ENCODE measurements around the gene CTU1. TPM values are rescaled to one million over a fixed set of nuclear protein-coding genes. Genes with fewer than 3 reads are reported as not detected.
A peak's percentile ranks its signal among the peaks of the same experiment; 100 is the strongest.

Gene CTU1
- total RNA-seq, 6 experiments from 2014 or later: 3.3 to 6.4 (median 3.9) TPM

DNA sequence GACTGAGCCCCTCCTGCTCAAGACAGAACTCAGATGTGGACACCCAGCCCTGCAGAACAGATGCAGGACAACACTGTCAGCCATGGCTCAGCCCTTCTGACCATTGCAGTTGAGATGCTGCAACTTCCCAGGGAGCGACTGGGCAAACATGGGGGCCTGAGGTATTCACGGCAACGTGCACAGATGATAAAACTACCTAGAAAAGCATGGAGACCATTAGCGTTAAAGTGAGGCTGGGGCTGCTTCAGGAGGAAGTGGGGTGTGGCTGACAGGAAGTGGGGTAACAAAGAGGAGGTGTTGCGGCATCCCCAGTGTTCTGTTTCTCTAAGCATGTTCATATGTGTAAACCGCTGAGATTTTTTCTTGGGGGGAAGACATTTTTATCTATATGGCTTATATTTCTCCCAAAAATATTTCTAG, 15.2 kb upstream of the CTU1 start:
- ATAC-seq: peak in 3 of 4 donors; percentile 15 to 26 (median 23)

DNA sequence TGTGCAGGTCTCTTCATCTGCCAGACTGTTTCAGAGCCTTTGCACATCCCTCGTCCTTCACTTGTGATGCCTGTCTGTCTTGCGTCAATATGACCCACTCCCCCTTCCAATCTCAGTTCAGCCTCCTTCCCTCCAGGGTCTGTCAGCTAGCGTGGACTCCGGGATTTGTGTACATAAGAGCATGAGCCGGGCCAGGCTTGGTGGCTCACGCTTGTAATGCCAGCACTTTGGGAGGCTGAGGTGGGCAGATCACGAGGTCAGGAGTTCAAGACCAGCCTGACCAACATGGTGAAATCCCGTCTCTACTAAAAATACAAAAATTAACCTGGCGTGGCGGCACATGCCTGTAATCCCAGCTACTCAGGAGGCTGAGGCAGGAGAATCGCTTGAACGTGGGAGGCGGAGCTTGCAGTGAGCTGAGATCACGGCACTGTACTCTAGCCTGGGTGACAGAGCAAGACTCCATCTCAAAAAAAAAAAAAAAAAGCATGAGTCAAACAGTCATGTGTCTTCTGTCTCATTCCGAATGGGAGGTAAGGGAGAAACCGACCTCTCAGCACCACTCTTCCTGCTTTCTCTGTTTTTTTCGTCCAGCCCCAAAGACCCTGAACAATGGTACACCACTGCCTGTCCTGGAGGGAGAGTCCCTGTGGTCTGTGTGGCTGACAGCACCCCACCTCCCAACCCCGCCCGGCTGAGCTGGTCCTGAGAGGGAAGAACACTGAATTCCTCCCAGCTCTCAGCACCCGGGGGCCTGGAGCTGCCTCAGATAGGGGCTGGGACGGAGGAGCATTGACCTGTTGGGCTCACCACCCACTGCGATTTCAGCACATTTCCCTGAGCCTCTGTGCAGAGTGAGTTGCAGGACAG, 14.1 kb upstream of the CTU1 start:
- 40% methylated on average over 20 of the region's 22 CpGs for WGBS (ENCODE audit: insufficient coverage, low coverage, low lambda C conversion rate, missing lambda C conversion rate)
- ATAC-seq: peak; percentile 12 to 30 (median 20)

More for the DNA sequence above, 15.2 kb upstream of the CTU1 start:
- Histone ChIP-seq H3K4me1 (no peaks in the 10 kb centered on the region), H3K27me3 (no peaks in the 10 kb centered on the region), H3K9me3 (no peaks in the 10 kb centered on the region), H3K36me3 (no peaks in the 10 kb centered on the region), H3K27ac (peak overlapping the region; percentile 47 to 81 (median 60)), H3K4me3 (no peak overlapping the region)
- peak in 1 of 3 donors; percentile 62 for DNase-seq
- WGBS (ENCODE audit: insufficient coverage, low coverage, low lambda C conversion rate, missing lambda C conversion rate): 27% methylated on average over 5 of the region's 6 CpGs
- TF ChIP-seq POLR2A (IDR thresholded peaks at IDR 0.05): no peak
- TF ChIP-seq, protein P1, sequence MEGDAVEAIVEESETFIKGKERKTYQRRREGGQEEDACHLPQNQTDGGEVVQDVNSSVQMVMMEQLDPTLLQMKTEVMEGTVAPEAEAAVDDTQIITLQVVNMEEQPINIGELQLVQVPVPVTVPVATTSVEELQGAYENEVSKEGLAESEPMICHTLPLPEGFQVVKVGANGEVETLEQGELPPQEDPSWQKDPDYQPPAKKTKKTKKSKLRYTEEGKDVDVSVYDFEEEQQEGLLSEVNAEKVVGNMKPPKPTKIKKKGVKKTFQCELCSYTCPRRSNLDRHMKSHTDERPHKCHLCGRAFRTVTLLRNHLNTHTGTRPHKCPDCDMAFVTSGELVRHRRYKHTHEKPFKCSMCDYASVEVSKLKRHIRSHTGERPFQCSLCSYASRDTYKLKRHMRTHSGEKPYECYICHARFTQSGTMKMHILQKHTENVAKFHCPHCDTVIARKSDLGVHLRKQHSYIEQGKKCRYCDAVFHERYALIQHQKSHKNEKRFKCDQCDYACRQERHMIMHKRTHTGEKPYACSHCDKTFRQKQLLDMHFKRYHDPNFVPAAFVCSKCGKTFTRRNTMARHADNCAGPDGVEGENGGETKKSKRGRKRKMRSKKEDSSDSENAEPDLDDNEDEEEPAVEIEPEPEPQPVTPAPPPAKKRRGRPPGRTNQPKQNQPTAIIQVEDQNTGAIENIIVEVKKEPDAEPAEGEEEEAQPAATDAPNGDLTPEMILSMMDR (IDR thresholded peaks at IDR 0.05): no peak
- intact Hi-C loops (cut with DNase I): no loop called here

DNA sequence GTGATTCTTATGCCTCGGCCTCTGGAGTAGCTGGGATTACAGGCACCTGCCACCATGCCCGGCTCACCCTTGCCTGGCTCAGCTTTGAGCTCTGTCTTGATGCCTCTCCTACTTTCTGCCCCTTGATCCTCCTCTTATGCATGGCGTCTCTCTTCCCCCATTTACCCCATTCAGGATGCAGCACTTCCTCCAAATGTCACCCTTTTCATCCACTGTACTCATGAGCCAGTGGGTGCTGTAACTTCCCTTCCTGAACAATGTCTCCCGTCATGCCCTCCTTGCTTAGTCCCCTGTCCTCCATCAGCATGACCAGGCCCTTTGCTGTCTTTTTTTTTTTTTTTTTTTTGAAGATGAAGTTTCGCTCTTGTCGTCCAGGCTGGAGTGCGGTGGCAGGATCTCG, 13.0 kb upstream of the CTU1 start:
- peak in 1 of 3 donors; percentile 33 for DNase-seq
- TF ChIP-seq, protein P1 (IDR thresholded peaks at IDR 0.05): no peak
- no peak for TF ChIP-seq POLR2A (IDR thresholded peaks at IDR 0.05)
- Histone ChIP-seq H3K4me3 (no peak overlapping the region), H3K4me1 (no peaks in the 10 kb centered on the region), H3K36me3 (no peaks in the 10 kb centered on the region), H3K27ac (peak overlapping the region in 1 of 3 donors; percentile 54), H3K27me3 (no peaks in the 10 kb centered on the region), H3K9me3 (no peaks in the 10 kb centered on the region)
- peak in 3 of 4 donors; percentile 5 to 19 (median 13) for ATAC-seq
- WGBS (ENCODE audit: insufficient coverage, low coverage, low lambda C conversion rate, missing lambda C conversion rate): 77% methylated on average over 7 of the region's 8 CpGs
- intact Hi-C loops (cut with DNase I): no loop called here

More for the DNA sequence above, 14.1 kb upstream of the CTU1 start:
- H3K4me3 ChIP-seq: no peak overlapping the region
- H3K36me3 ChIP-seq: no peaks in the 10 kb centered on the region
- peak overlapping the region; percentile 47 to 78 (median 60) for H3K27ac ChIP-seq
- DNase-seq: peak in 1 of 3 donors; percentile 65
- no peaks in the 10 kb centered on the region for H3K4me1 ChIP-seq
- H3K27me3 ChIP-seq: no peaks in the 10 kb centered on the region
- intact Hi-C loops (cut with DNase I): no loop called here
- no peaks in the 10 kb centered on the region for H3K9me3 ChIP-seq
- TF ChIP-seq POLR2A (IDR thresholded peaks at IDR 0.05): peak; percentile 10
- TF ChIP-seq, protein P1 (IDR thresholded peaks at IDR 0.05): no peak

DNA sequence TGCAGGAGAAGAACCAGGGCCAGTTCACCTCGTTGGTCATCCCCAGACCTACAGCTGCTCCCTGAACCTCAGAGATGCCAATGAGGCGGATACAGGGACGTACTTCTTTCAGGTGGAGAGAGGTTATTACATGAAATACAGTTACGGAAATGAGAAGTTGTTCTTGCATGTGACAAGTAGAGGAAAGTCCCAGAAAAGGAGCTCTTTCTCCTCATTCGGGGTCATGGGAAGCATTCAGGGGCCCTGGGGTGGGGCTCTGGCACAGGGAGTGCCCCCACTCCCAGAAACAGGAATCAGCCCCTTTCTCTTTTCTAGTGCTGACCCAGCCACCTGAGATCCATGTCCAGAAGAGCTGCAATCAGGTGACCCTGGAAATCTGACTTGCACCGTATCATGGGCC, 12.0 kb upstream of the CTU1 start:
- Histone ChIP-seq H3K27me3 (no peaks in the 10 kb centered on the region), H3K27ac (no peak overlapping the region), H3K4me3 (no peak overlapping the region), H3K4me1 (no peaks in the 10 kb centered on the region), H3K36me3 (no peaks in the 10 kb centered on the region), H3K9me3 (no peaks in the 10 kb centered on the region)
- TF ChIP-seq, protein P1 (IDR thresholded peaks at IDR 0.05): no peak
- no peak for TF ChIP-seq POLR2A (IDR thresholded peaks at IDR 0.05)
- 53% methylated on average over 3 of the region's 6 CpGs for WGBS (ENCODE audit: insufficient coverage, low coverage, low lambda C conversion rate, missing lambda C conversion rate)
- intact Hi-C loops (cut with DNase I): no loop called here
- peak in 1 of 3 donors; percentile 9 for DNase-seq
- ATAC-seq: no peak
